ENCODE measurements around the gene PSMC4.

The PSMC4 gene

DNA sequence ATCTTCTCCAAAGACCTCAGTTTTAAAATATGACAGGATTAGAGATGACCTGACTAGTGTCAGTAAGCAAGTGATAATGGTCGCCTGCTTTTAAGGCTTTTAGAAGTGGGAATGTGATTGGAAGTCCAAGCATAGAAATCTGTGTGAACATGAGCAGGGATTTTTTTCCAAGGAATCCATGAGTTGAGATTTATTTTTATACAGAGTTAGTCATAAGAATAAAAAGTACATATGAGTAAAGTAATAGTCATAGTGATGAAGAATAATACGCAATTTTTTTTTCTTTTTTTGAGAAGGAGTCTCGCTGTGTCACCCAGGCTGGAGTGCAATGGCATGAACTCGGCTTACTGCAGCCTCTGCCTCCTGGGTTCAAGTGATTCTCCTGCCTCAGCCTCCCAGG is 27.5 kb downstream of the PSMC4 start:
- no peak overlapping the region for H3K27ac ChIP-seq
- TF ChIP-seq, protein P1, sequence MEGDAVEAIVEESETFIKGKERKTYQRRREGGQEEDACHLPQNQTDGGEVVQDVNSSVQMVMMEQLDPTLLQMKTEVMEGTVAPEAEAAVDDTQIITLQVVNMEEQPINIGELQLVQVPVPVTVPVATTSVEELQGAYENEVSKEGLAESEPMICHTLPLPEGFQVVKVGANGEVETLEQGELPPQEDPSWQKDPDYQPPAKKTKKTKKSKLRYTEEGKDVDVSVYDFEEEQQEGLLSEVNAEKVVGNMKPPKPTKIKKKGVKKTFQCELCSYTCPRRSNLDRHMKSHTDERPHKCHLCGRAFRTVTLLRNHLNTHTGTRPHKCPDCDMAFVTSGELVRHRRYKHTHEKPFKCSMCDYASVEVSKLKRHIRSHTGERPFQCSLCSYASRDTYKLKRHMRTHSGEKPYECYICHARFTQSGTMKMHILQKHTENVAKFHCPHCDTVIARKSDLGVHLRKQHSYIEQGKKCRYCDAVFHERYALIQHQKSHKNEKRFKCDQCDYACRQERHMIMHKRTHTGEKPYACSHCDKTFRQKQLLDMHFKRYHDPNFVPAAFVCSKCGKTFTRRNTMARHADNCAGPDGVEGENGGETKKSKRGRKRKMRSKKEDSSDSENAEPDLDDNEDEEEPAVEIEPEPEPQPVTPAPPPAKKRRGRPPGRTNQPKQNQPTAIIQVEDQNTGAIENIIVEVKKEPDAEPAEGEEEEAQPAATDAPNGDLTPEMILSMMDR (IDR thresholded peaks at IDR 0.05) = no peak

GRCh38 chr19:40005691-40006272 is 34.8 kb downstream of the PSMC4 start:
- H3K27ac ChIP-seq = no peak overlapping the region
- no peak for TF ChIP-seq ZFX (IDR thresholded peaks at IDR 0.05; ENCODE audit: borderline replicate concordance)
- TF ChIP-seq, protein P1 (IDR thresholded peaks at IDR 0.05) = no peak

DNA sequence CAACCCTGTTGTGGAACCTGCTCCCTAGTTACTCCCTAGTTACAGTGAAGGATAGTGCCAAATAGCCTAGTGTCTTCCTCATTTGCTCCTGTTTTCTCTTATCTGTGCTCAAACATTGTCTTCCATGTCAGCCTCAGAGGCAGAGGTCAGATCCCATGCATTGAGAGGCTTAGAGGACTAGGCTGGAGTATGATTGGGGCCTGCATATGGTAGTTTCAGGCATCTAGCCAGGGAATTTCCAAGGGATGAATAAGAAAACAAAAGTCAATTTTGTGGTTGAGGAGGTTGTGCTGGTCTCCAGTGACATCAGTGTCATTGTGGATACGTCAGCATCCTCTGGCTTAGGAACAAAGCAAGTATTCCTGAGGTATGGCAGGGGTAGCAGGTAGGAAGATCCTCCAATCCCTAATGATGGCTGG is 35.3 kb downstream of the PSMC4 start:
- no peak overlapping the region for H3K27ac ChIP-seq
- TF ChIP-seq, protein P1 (IDR thresholded peaks at IDR 0.05) = no peak
- no peak for TF ChIP-seq ZFX (IDR thresholded peaks at IDR 0.05; ENCODE audit: borderline replicate concordance)

GRCh38 chr19:40009674-40010073 is 38.7 kb downstream of the PSMC4 start:
- no peak overlapping the region for H3K27ac ChIP-seq
- TF ChIP-seq ZFX (IDR thresholded peaks at IDR 0.05; ENCODE audit: borderline replicate concordance) = no peak
- TF ChIP-seq, protein P1 (IDR thresholded peaks at IDR 0.05) = no peak

- no peak for TF ChIP-seq ZFX (IDR thresholded peaks at IDR 0.05; ENCODE audit: borderline replicate concordance)
- TF ChIP-seq, protein P1 (IDR thresholded peaks at IDR 0.05) = no peak
- H3K27ac ChIP-seq = no peak overlapping the region
Measured at GRCh38 chr19:40013991-40014390, 43.0 kb downstream of the PSMC4 start.

DNA sequence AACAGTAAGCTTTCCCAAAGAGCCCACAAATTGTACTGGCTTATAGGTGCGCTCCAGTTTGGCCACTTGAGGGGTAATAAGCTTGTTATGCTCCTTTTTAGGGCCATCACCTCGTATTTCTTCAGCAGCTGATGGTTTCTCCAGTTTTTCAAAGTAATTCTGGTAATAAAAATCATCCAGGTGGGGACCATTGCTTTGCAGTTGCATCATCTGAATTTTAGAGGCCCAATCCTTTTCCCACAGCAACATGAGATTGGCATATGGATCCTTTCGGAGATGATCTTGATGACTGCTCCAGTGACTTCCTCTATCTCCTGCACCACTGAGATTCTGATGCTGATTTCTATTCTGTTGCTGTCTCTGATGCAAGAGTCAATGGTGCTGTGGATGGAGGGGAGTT is 53.0 kb downstream of the PSMC4 start:
- no peak for TF ChIP-seq ZFX (IDR thresholded peaks at IDR 0.05; ENCODE audit: borderline replicate concordance)
- TF ChIP-seq, protein P1 (IDR thresholded peaks at IDR 0.05) = no peak
- H3K27ac ChIP-seq = no peak overlapping the region

GRCh38 chr19:40025938-40026596 is 55.1 kb downstream of the PSMC4 start:
- no peak overlapping the region for H3K27ac ChIP-seq
- no peak for TF ChIP-seq ZFX (IDR thresholded peaks at IDR 0.05; ENCODE audit: borderline replicate concordance)
- TF ChIP-seq, protein P1 (IDR thresholded peaks at IDR 0.05) = no peak
